HG03575 (cell line): ENCODE results near the gene CTDSPL.

ENCODE experiments used
- ATAC-seq: cut with Tn5 transposase; IDR thresholded peaks from one replicate; pipeline ENCODE4 v1.9.1; 2021; ENCODE audit not compliant: unreplicated experiment, insufficient number of reproducible peaks, low FRiP score; ENCODE audit errors: extremely low read depth

Gene CTDSPL

GRCh38 chr3:38003371-38003816, 141.7 kb downstream of the CTDSPL start:
- ATAC-seq: no peak

- ATAC-seq: no peak
Measured at GRCh38 chr3:38003817-38004414, 142.2 kb downstream of the CTDSPL start.

GRCh38 chr3:38004415-38005075, 142.9 kb downstream of the CTDSPL start:
- no peak for ATAC-seq

GRCh38 chr3:38005076-38006020, 143.7 kb downstream of the CTDSPL start:
- ATAC-seq: no peak

GRCh38 chr3:38006031-38006430, 144.4 kb downstream of the CTDSPL start:
- ATAC-seq: no peak

GRCh38 chr3:38006445-38006995, 144.8 kb downstream of the CTDSPL start:
- ATAC-seq: no peak

- no peak for ATAC-seq
Measured at GRCh38 chr3:38007754-38008090, 146.0 kb downstream of the CTDSPL start.

- no peak for ATAC-seq
Measured at GRCh38 chr3:38008191-38008701, 146.6 kb downstream of the CTDSPL start.

- no peak for ATAC-seq
Measured at GRCh38 chr3:38008971-38009580, 147.4 kb downstream of the CTDSPL start.

GRCh38 chr3:38009807-38010591, 148.3 kb downstream of the CTDSPL start:
- ATAC-seq: no peak

GRCh38 chr3:38011111-38011510, 149.4 kb downstream of the CTDSPL start:
- no peak for ATAC-seq

- ATAC-seq: no peak
Measured at GRCh38 chr3:38015485-38015884, 153.8 kb downstream of the CTDSPL start.

- ATAC-seq: no peak
Measured at GRCh38 chr3:38015984-38016383, 154.3 kb downstream of the CTDSPL start.

GRCh38 chr3:38016410-38016809, 154.7 kb downstream of the CTDSPL start:
- no peak for ATAC-seq

GRCh38 chr3:38016847-38017444, 155.3 kb downstream of the CTDSPL start:
- ATAC-seq: no peak

- ATAC-seq: no peak
Measured at GRCh38 chr3:38017445-38018295, 156.0 kb downstream of the CTDSPL start.
